K562 (cell line): ENCODE measurements around the gene GPD1L. TPM values are rescaled to one million over a fixed set of nuclear protein-coding genes. Genes with fewer than 3 reads are reported as not detected.

ENCODE experiments used
- ATAC-seq: fragments of 200-7000 bp; cut with Tn5 transposase; 3 replicates; pipeline ENCODE4 v1.9.1; 2020; ENCODE audit warnings: moderate library complexity
- BruUV-seq: library from RNA; stranded (reverse); fragments of 400-500 nt; replicated peaks from 2 replicates; lab custom pipeline; 2021; lab: Mats Ljungman, UMichigan
- CTCF ChIA-PET: fragments of 300-600 bp; formaldehyde crosslinking; extraction: SDS; loops from one replicate; lab custom pipeline; 2021; ENCODE audit warnings: low intra/inter-chr PET ratio; lab: Yijun Ruan, JAX
- POLR2A ChIA-PET: fragments of 300-600, 350-650 bp; sonication (Branson Sonifier 250); formaldehyde crosslinking; extraction: SDS; loops from one replicate; lab custom pipeline; 2021; ENCODE audit warnings: antibody characterized with exemption, inconsistent platforms; lab: Yijun Ruan, JAX
- DNase-seq, 4 experiments: peaks; one replicate each; pipeline versions ENCODE4 v3.0.0 to v3.0.0-alpha.2; 2011 to 2018; ENCODE audit warnings: low spot score in 3 of 4, mixed read lengths in 3 of 4; ENCODE audit errors: extremely low read depth in 1 of 4
- FAIRE-seq: peaks from 2 replicates; lab custom pipeline; 2011; peaks lifted over from hg19 to GRCh38; lab: Jason Lieb, UNC
- H2AFZ ChIP-seq: 2 replicates; pipeline ENCODE4 v1.6.0; 2011; ENCODE audit warnings: low read depth, low read length, control low read depth, inconsistent platforms
- H3K27ac ChIP-seq: fragments of 200-600 bp; 3 replicates; pipeline ENCODE4 v1.8.0; 2011; ENCODE audit warnings: low read depth, mild to moderate bottlenecking, control low read depth, inconsistent platforms, low read length, moderate library complexity, mixed read lengths; ENCODE audit errors: extremely low read depth
- H3K27me3 ChIP-seq, 2 experiments: fragments of 300-600 bp in 1 of 2; 2 replicates in 1 of 2; 3 replicates in 1 of 2; pipeline versions ENCODE4 v1.6.0 to v1.8.0; 2011; ENCODE audit warnings: inconsistent platforms in 2 of 2, low read length in 2 of 2, mild to moderate bottlenecking in 1 of 2, mixed read lengths in 1 of 2, moderate library complexity in 1 of 2; ENCODE audit not compliant: control insufficient read depth in 2 of 2, insufficient read depth in 2 of 2
- H3K36me3 ChIP-seq: fragments of 300-600 bp; 3 replicates; pipeline ENCODE4 v1.8.0; 2011; ENCODE audit warnings: mild to moderate bottlenecking, low read length, inconsistent platforms; ENCODE audit not compliant: control insufficient read depth, insufficient read depth
- H3K4me1 ChIP-seq, 2 experiments: fragments of 200-600 bp in 1 of 2; replicated peaks in 1 of 2; 2 replicates in 1 of 2; 3 replicates in 1 of 2; pipeline versions ENCODE4 v1.5.1 to v1.8.0; 2011; ENCODE audit warnings: inconsistent platforms in 2 of 2, low read length in 2 of 2, mild to moderate bottlenecking in 1 of 2, mixed read lengths in 1 of 2, moderate library complexity in 1 of 2; ENCODE audit not compliant: control insufficient read depth in 2 of 2, insufficient read depth in 2 of 2
- H3K4me2 ChIP-seq: 2 replicates; pipeline ENCODE4 v1.6.1; 2011; ENCODE audit warnings: low read length, control low read depth, inconsistent platforms, mixed read lengths; ENCODE audit not compliant: insufficient read depth
- H3K4me3 ChIP-seq: fragments of 200-600 bp; sonication (generic), shearing (Covaris generic); 2 replicates; pipeline ENCODE4 v1.5.1; 2016; ENCODE audit warnings: control low read depth, inconsistent platforms
- H3K79me2 ChIP-seq: fragments of 200-600 bp; 3 replicates; pipeline ENCODE4 v1.8.0; 2011; ENCODE audit warnings: low read length, inconsistent platforms; ENCODE audit not compliant: control insufficient read depth, insufficient read depth
- H3K9ac ChIP-seq, 2 experiments: 2 replicates each; pipeline versions ENCODE4 v1.6.0 to v1.6.1; 2011; ENCODE audit warnings: low read depth in 2 of 2, low read length in 2 of 2, control low read depth in 1 of 2, inconsistent platforms in 1 of 2, mild to moderate bottlenecking in 1 of 2, mixed read lengths in 1 of 2; ENCODE audit not compliant: insufficient read depth in 1 of 2
- H3K9me1 ChIP-seq: one replicate; pipeline ENCODE4 v1.6.0; 2011; ENCODE audit warnings: inconsistent platforms, mild to moderate bottlenecking, low read length, moderate library complexity; ENCODE audit not compliant: control insufficient read depth, insufficient read depth
- H3K9me3 ChIP-seq: replicated peaks from 2 replicates; pipeline ENCODE4 v1.5.1; 2011; ENCODE audit warnings: low read depth, low read length, inconsistent platforms; ENCODE audit not compliant: control insufficient read depth, insufficient read depth
- H4K20me1 ChIP-seq: replicated peaks from 2 replicates; pipeline ENCODE4 v1.6.1; 2011; ENCODE audit warnings: low read length, inconsistent platforms, mixed read lengths; ENCODE audit not compliant: control insufficient read depth, insufficient read depth
- DACH1 ChIP-seq: fragments of 450-650 bp; IDR thresholded peaks from 2 replicates; pipeline ENCODE4 v1.6.1; 2018; ENCODE audit not compliant: partially characterized antibody
- HDAC6 ChIP-seq: IDR thresholded peaks from 2 replicates; pipeline ENCODE4 v1.6.1; 2012; ENCODE audit warnings: low read depth, mild to moderate bottlenecking, control low read depth, inconsistent platforms, low read length, moderate library complexity
- HDGF ChIP-seq: fragments of 450-650 bp; IDR thresholded peaks from 2 replicates; pipeline ENCODE4 v1.6.1; 2016
- MEF2A ChIP-seq: IDR thresholded peaks from 2 replicates; pipeline ENCODE4 v1.6.1; 2011; ENCODE audit warnings: low read depth, mild to moderate bottlenecking, low read length, moderate library complexity; ENCODE audit not compliant: control insufficient read depth
- NFIC ChIP-seq: fragments of 450-650 bp; IDR thresholded peaks from 2 replicates; pipeline ENCODE4 v1.6.1; 2017; ENCODE audit warnings: mild to moderate bottlenecking, inconsistent platforms
- RB1 ChIP-seq: fragments of 450-650 bp; IDR thresholded peaks from 2 replicates; pipeline ENCODE4 v1.6.1; 2017; ENCODE audit warnings: low read depth, mild to moderate bottlenecking
- RBFOX2 ChIP-seq: fragments of 200-400 bp; formaldehyde crosslinking; IDR thresholded peaks from 2 replicates; pipeline ENCODE4 v1.6.1; 2017; ENCODE audit warnings: low read depth, mild to moderate bottlenecking, low read length, moderate library complexity
- SIN3A ChIP-seq, 2 experiments: fragments of 150-350 bp in 1 of 2; IDR thresholded peaks; 2 replicates each; pipeline ENCODE4 v1.6.1; 2011 to 2016; ENCODE audit warnings: borderline replicate concordance in 2 of 2, low read depth in 2 of 2, low read length in 2 of 2, mild to moderate bottlenecking in 2 of 2, moderate library complexity in 2 of 2; ENCODE audit not compliant: control insufficient read depth in 1 of 2
- SRSF3 ChIP-seq: fragments of 200-400 bp; formaldehyde crosslinking; IDR thresholded peaks from 2 replicates; pipeline ENCODE4 v1.6.1; 2016; ENCODE audit warnings: mild to moderate bottlenecking, low read length, moderate library complexity; ENCODE audit not compliant: insufficient read depth
- STAT5A ChIP-seq: IDR thresholded peaks from 2 replicates; pipeline ENCODE4 v1.6.1; 2012; ENCODE audit warnings: low read length, inconsistent platforms, borderline replicate concordance
- ZNF253 ChIP-seq: fragments of 250-450 bp; sonication (Bioruptor Pico); conservative IDR thresholded peaks from 2 replicates; pipeline ENCODE4 v1.6.1; 2021; ENCODE audit warnings: mild to moderate bottlenecking
- ZNF644 ChIP-seq: fragments of 200-800 bp; sonication (Bioruptor generic); IDR thresholded peaks from 2 replicates; pipeline ENCODE4 v1.6.1; 2016; ENCODE audit warnings: low read depth, missing genetic modification characterization, missing compliant biosample characterization
- WGBS: fragments of 100-300 bp; shearing (Covaris generic); methylation state at CpG from one replicate; pipeline ENCODE4 v1.1.6; 2016; ENCODE audit warnings: low coverage, mixed read lengths; ENCODE audit not compliant: insufficient coverage; ENCODE audit errors: missing lambda C conversion rate; 5-methylcytosine and 5-hydroxymethylcytosine counted together
- in situ Hi-C: fragments of 300-500 bp; cut with MboI; formaldehyde crosslinking; loops from 4 replicates; pipeline ENCODE4 v1.15.0; 2018; ENCODE audit warnings: inconsistent platforms, mixed read lengths
- intact Hi-C: fragments of 100-400 bp; cut with micrococcal nuclease; formaldehyde crosslinking; loops from 2 replicates; pipeline ENCODE4 v1.14.2; 2022
- polyA plus RNA-seq, 8 experiments: library from polyadenylated mRNA; depleted of rRNA in 4 of 8; stranded (reverse) in 5 of 8; unstranded in 3 of 8; fragments of >200 nt; fragmentation: Nextera tagmentation in 2 of 8; fragmentation: Illumina TruSeq in 1 of 8; extraction: Ambion mirVana in 2 of 8; extraction: Trizol in 1 of 8; gene quantifications; 2 replicates each; pipeline versions ENCODE4 v1.2.1 to v1.2.3, GENCODE V29; 2011 to 2014; ENCODE audit warnings: inconsistent platforms in 1 of 8, missing spikeins in 1 of 8
- total RNA-seq, 7 experiments: library from RNA; depleted of rRNA in 6 of 7; stranded (reverse); fragments of >200 nt in 6 of 7; fragmentation: Illumina TruSeq in 2 of 7; extraction: Trizol in 2 of 7; gene quantifications; 2 replicates each; pipeline versions ENCODE4 v1.2.1 to v1.2.3, GENCODE V29; 2011 to 2021; ENCODE audit warnings: low replicate concordance in 1 of 7
- TF ChIP-seq, protein P1 (sequence below), 2 experiments: fragments of 450-650 bp; formaldehyde crosslinking in 1 of 2; IDR thresholded peaks; 2 replicates each; pipeline versions ENCODE4 v1.4.0 to v1.6.1; 2014 to 2020; ENCODE audit warnings: mild to moderate bottlenecking in 2 of 2, borderline replicate concordance in 1 of 2, low read depth in 1 of 2

The GPD1L gene
- total and polyA plus RNA-seq, 9 of the 15 experiments (the other 6 are each of a cell fraction or from before 2014, with no cell fraction given): 1.6 to 17.3 (median 12.3) TPM

DNA sequence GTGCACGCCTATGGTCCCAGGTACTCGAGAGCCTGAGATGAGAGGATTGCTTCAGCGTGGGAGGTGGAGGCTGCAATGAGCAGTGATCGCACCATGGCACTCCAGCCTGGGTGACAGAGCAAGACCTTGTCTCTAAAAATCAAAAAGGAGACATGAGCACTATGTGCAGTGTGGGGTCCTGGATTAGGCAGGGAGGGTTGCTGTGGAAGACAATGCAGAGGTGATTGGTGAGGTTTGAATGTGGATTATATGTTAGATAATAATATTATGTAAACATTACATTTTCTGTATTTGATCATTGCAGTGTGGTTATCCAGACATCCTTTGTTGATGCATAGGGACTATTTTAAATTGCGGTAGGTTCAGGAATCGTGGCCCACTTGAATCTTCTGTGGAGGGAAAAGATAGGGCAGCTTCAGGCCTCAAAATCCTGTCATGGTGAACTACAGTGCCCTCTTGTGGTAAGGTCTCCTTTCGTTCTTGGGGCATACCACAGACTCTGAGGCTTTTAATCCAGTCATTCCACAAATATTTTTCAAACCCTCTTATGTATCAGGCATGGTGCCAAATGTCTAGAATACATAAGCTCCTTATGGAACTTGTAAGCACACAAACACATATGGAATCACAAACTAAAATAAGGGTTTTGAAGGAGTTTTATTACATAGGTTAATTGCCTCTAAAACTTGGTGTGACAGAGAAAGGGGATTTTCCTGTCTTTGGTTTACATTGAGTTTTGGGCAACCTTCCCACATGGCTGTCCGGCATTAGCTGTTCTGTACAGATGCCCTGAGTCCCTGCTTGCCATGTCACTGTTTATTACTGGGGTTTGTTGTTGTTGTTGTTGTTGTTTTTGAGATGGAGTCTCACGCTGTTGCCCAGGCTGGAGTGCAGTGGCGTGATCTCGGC is 37.7 kb downstream of the GPD1L start:
- no peaks in the 10 kb centered on the region for H3K27me3 ChIP-seq
- in situ Hi-C loops (no loop called here), intact Hi-C loops (loop anchor here (1.0 kb wide), 1 partner anchor 125 kb away; no protein-coding TSS in a partner anchor)
- no peak overlapping the region for H3K27ac ChIP-seq
- no peak overlapping the region for H2AFZ ChIP-seq
- ATAC-seq: peak; percentile 84
- H3K4me3 ChIP-seq: no peak overlapping the region
- no peaks in the 10 kb centered on the region; the same call in 2 of the 3 replicates for H3K36me3 ChIP-seq
- H3K79me2 ChIP-seq: no peaks in the 10 kb centered on the region
- CTCF ChIA-PET: interaction anchor here (2.8 kb wide), 1 partner anchor 125 kb away, joined by 17 read pairs; no protein-coding TSS in a partner anchor
- no peak overlapping the region for H3K9ac ChIP-seq
- H4K20me1 ChIP-seq: no peaks in the 10 kb centered on the region
- no peaks in the 10 kb centered on the region for H3K9me1 ChIP-seq
- WGBS: 57% methylated on average over 11 of the region's 11 CpGs
- DNase-seq: peak; percentile 70 to 80 (median 74)
- BruUV-seq: no TSS peak
- no peak overlapping the region for H3K4me2 ChIP-seq
- no peaks in the 10 kb centered on the region for H3K9me3 ChIP-seq
- peak; percentile 97 for FAIRE-seq
- POLR2A ChIA-PET: interaction anchor here (1.5 kb wide), 1 partner anchor 15 kb away, joined by 3 read pairs; no protein-coding TSS in a partner anchor
- peaks cover 0 to 24% of the 10 kb centered on the region in 2 experiments; a peak in 3 of 5 replicates for H3K4me1 ChIP-seq
- TF ChIP-seq HDGF (no peak), NFIC (peak; percentile 61), RBFOX2 (no peak), MEF2A (no peak), SRSF3 (no peak), STAT5A (peak; percentile 19; the same call in 1 of the 2 replicates), DACH1 (no peak), SIN3A (IDR thresholded peaks at IDR 0.05; ENCODE audit: borderline replicate concordance in 2 of 2, control insufficient read depth in 1 of 2, low read depth in 2 of 2, low read length in 2 of 2) (no peak), HDAC6 (no peak), ZNF644 (tag) (no peak), RB1 (peak; percentile 53; the same call in 1 of the 2 replicates), ZNF253 (CRISPR knock-in tag) (no peak)
- TF ChIP-seq, protein P1, sequence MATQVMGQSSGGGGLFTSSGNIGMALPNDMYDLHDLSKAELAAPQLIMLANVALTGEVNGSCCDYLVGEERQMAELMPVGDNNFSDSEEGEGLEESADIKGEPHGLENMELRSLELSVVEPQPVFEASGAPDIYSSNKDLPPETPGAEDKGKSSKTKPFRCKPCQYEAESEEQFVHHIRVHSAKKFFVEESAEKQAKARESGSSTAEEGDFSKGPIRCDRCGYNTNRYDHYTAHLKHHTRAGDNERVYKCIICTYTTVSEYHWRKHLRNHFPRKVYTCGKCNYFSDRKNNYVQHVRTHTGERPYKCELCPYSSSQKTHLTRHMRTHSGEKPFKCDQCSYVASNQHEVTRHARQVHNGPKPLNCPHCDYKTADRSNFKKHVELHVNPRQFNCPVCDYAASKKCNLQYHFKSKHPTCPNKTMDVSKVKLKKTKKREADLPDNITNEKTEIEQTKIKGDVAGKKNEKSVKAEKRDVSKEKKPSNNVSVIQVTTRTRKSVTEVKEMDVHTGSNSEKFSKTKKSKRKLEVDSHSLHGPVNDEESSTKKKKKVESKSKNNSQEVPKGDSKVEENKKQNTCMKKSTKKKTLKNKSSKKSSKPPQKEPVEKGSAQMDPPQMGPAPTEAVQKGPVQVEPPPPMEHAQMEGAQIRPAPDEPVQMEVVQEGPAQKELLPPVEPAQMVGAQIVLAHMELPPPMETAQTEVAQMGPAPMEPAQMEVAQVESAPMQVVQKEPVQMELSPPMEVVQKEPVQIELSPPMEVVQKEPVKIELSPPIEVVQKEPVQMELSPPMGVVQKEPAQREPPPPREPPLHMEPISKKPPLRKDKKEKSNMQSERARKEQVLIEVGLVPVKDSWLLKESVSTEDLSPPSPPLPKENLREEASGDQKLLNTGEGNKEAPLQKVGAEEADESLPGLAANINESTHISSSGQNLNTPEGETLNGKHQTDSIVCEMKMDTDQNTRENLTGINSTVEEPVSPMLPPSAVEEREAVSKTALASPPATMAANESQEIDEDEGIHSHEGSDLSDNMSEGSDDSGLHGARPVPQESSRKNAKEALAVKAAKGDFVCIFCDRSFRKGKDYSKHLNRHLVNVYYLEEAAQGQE (IDR thresholded peaks at IDR 0.05; ENCODE audit: borderline replicate concordance): peak; percentile 78; the same call in 1 of the 2 replicates
- TF ChIP-seq, protein P1 (CRISPR knock-in tag; IDR thresholded peaks at IDR 0.05; ENCODE audit: low read depth): no peak
